ENCODE results near the gene NDRG2.

DNA sequence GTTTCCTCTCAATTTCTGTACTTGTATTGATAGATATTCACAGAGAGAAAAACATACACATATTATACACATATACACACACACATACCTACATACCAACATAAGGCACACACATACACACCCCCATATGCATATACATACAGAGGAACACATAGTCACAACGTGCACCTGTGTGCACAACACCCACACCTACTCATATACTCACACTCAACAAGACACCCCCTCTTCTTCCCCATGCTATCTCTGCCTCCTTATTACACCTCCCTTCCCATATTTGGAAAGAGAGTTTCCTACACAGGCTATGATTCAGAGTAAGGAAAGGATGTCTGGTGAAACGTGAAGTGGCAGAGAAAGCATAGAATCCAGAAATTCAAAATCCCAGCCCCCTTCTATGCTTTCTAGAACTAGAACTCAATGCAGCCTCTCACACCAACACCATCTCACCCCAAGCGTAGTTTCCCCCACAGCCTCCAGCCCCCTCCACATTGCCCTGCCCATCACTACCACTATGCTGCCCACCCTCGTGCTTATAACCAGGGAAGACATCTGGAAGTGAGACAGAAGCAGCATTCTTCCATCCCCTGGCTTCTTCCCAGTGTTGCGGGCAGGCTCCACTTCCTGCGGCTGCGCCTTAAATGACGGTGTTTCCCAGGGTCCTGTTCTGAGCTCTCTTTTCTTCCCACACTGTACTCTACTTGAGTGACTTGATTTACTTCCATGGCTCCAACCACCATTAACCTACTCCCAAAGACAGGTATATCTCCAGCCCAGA is 35.2 kb upstream of the NDRG2 start:
- TF ChIP-seq, protein P1, sequence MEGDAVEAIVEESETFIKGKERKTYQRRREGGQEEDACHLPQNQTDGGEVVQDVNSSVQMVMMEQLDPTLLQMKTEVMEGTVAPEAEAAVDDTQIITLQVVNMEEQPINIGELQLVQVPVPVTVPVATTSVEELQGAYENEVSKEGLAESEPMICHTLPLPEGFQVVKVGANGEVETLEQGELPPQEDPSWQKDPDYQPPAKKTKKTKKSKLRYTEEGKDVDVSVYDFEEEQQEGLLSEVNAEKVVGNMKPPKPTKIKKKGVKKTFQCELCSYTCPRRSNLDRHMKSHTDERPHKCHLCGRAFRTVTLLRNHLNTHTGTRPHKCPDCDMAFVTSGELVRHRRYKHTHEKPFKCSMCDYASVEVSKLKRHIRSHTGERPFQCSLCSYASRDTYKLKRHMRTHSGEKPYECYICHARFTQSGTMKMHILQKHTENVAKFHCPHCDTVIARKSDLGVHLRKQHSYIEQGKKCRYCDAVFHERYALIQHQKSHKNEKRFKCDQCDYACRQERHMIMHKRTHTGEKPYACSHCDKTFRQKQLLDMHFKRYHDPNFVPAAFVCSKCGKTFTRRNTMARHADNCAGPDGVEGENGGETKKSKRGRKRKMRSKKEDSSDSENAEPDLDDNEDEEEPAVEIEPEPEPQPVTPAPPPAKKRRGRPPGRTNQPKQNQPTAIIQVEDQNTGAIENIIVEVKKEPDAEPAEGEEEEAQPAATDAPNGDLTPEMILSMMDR (conservative IDR thresholded peaks at IDR 0.05; ENCODE audit: low read depth, low read length) = no peak
- no peak for TF ChIP-seq EZH2 (IDR thresholded peaks at IDR 0.05; ENCODE audit: borderline replicate concordance, low read depth, low read length, poor library complexity, severe bottlenecking)
